GM11168 (cell line): Measurements from ENCODE around the gene PRR23E.

Experiments used
- in situ Hi-C: fragments of 300-500 bp; cut with MboI; formaldehyde crosslinking; loops from one replicate; pipeline ENCODE4 v1.12.0; 2022; ENCODE audit warnings: low sequenced_read_pairs; ENCODE audit not compliant: unreplicated experiment

PRR23E gene

DNA sequence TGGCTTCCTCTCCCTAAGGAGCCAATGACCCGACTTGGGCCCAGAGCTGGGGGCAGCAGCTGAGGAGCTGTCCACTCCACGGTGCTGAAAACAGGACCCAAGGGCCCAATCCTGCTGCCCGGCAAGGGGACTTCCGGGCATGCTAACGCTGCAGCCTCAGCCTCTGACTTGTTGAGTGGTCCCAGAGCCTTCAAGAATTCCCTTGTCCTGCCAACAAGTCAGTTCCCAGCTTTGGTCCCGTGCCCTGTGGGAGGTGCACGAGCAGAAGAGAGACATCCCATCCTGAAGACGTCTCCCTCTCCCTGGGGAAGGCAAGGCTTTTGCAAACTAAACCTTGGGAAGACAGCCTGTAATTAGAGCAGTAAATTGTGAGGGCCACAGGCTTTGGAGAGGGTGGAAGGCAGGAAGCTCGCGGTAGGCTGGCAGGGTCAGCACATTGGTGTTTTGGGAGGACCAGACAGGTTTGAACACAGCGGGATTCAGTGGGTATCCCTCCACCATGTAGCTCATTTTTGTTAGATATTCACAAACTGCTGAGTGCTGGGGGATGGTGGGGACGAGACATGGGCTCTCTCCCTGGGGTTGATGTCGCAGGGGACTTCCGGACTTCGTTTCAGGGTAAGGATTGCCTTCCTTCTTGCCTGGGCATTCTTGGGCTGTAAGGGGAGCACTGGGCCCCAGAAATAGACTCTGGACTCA lies 29.8 kb upstream of the PRR23E start:
- in situ Hi-C loops = no loop called here

DNA sequence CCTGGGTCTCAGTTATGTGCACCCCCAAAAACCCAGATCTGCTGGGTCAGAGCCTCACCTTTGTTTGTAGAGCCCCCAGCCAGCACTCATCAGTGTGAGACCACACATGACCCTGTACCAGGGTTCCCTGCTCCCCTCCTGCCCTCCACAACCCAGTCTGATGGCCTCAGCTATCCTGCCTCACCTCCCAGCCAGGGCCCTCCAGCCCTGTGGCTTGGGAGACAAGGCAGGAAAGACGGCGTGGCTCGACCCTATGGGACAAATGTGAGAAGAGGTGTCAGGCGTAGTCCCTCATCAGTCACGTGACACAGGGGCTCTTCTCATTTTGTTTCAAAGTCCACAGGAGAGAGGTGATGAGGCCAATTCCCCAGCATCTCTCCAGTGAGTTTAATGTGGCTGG lies 28.3 kb upstream of the PRR23E start:
- in situ Hi-C loops = no loop called here

DNA sequence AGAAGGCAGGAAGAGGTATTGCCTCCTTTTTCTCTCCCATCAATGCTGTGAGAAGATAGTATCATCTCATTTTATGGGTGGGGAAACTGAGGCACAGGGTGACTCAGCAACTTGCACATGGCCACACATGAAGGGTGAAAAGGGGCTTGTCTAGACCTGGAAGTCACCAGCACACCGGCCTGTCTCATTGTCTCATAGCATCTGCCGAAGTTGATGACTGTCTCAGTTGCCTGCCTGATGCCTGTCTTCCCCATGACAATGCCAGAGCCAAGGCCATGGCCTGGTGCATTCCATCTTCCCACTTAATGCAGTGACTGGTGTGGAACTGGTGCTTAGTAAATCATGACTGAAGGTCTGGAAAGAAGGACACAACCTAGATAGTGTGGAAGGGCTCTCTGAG lies 27.9 kb upstream of the PRR23E start:
- in situ Hi-C loops = no loop called here

DNA sequence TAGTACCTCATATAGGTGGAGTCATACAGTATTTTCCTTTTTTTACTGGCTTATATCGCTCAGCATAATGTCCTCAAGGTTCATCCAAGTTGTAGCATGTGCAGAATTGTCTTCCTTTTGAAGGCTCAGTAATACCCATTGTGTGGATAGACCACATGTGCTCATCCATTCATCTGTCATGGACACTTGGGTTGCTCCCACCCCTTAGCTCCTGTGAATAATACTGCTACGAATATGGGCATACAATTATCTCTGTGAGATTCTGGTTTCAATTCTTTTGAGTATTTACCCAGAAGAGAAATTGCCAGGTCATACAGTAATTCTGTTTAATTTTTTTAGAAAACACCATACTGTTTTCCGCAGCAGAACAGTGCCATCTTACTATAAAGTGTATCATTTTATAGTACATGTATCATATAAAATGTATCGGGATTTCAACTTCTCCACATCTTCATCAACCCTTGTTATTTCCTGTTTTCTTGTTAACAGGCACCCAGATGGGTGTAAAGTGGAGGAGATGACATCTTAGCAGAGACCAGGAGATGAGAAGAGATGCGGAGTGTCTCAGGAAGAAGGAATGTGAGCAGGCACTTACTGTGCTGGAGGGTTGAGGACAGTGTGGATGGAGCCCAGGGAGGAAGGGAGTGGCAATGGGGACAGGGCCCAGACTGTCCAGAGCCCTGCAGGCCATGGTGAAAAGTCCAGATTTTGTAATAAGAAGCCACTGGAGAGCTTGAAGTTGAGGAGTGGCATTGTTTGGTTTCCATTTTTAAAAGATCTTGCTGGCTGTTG lies 27.0 kb upstream of the PRR23E start:
- in situ Hi-C loops = no loop called here

DNA sequence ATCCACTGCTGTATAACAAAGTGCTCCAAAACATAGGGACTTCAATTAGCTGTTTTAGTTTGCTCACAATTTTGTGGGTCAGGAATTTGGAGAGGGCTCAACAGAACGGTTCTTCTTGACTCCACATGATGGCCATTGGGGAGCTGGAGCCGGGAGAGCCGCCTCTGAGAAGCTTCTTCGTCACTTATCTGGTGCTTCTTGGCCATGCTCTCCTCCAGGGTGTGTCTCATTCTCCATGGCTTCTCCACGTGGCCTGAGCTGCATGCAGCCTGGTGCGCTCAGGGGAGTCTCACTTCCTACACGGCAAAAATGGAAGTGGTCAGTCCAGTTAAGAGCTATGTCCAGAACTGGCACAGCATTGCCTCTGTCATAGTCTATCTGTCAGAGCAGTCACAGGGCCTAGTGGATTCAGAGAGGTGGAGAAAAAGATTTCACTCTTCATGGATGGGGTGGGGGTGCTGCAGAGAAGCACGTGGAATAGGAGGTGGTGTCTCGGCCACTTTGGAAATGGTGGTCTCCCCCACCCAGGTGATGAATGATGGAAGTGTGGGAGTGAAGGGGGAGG lies 26.3 kb upstream of the PRR23E start:
- in situ Hi-C loops = no loop called here

DNA sequence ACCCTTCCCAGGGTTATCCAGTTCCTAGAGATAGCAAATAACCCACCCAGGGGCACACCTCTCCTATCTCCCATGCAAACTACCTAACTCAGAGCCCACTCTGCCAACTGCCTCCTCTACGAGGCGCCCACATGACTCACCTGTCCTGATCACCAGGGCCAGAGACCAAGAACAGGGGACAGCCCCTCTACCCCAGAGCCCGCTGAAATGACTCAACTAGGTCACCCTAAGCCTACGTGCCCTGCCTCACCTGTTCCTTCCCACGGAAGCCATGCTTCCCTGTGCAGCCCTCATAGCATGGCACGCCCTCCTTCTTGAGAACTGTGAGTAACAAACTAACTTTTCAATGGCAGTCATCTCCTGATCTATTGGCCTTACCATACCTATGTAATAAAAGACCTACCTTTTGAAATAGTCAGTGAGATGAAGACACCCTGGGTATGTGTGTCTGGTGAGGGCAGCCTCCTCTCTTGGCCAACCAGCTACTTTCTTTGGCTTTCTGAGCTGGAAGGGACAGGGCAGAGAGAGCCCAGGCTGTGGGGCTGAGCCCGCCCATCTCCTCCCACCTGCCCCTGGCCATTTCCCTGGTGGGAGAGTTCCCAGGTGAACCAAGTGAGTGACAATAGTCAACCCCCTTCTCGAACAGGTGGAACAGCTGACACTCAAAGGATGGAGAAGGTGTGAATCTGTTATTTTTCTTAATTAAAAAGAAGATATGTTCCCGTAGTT lies 25.5 kb upstream of the PRR23E start:
- in situ Hi-C loops = no loop called here

DNA sequence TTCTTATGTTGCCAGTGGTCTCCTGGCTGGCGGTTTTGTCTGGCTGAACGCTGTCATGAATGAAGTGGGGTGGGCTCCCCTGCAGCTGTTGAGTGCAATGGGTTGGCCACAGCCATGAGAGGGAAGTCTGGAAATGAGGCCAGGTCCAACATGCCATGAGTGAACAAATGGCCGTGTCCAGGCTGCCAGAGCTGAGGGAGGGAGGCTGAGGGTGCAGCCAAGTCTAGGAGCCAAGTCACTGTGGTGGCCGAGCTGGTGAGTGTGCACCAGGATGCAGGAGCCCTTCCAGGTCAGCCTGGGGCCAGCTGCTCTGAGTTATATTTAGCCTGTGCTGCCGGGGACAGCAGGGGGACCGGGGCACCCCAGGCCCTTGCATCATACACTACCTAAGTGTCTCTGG lies 24.7 kb upstream of the PRR23E start:
- in situ Hi-C loops = no loop called here

DNA sequence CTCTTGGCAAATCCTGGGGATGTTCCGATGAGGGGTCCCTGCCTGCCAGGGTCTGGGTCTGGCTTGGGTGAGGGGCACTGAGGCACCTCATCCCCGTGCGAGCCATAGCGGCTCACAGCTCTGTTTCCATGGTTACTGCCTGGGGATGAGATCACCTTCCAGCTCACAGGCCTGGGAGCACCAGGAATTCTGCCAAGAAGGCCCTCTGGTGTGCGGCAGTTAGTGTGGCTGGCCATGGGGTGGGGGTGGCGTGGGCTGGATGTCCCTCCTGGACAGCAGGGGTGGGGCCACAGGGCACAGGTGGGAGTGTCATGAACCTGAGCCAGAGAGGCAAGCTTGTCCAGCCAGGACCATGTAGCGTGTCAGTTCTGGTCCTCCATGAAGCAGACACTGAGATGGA lies 22.1 kb upstream of the PRR23E start:
- in situ Hi-C loops = no loop called here

DNA sequence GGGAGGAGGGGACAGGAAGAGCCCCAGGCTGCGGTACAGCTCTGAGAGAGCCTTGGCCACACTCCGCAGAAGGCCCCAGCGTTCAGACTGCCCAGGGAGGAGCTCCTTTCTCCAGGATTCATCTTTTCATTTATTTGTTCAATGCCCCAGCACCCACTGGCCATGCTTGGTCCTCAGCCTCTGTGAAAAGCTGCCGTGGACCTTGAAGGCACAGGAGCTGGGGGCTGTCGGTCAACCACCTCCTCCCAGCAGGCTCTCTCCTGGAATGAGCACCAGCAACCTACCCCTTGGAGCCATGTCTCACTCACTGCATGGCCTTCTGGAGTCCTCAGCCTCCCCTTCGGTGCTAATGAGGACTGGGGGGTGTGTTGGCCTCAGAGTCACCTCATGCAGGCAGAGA lies 21.6 kb upstream of the PRR23E start:
- in situ Hi-C loops = no loop called here

DNA sequence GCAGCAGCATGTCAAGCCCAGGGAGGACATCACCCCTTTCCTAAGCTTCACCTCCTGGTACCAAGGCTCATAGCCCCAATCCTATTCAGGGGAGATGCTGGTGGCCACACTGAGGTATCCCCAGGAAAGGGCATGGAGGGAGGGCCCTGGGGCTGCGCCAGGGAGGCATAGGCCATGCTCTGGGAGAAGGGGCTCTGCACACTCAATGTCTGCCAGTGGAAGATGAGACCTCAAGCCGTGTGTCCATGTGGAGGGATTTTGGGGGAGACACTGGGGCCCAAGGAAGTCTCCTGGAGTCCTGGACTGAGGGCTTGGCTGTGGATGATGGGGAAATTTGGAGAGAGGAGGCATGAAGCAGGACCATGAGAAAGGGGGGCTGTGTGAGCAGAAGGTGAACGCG lies 21.2 kb upstream of the PRR23E start:
- in situ Hi-C loops = no loop called here

DNA sequence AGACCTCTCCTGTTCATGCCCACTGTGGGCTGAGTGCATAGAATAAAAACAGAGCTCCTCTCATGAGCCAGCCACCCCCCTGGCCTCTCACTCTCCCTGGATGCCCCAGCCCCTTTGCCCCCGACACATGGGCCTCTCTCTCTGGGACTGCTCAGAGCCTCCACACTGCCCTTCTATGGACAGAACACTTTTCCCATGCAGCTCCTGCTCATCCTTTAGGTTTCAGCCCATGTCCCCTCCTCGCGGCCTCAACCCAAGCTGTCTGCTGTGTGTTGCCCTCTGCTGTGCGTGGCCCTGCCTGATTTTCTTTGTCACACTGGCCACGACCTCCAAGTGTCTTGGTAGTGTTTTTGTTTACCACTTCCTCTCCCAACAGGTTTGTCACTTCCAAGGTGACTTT lies 20.7 kb upstream of the PRR23E start:
- in situ Hi-C loops = no loop called here

DNA sequence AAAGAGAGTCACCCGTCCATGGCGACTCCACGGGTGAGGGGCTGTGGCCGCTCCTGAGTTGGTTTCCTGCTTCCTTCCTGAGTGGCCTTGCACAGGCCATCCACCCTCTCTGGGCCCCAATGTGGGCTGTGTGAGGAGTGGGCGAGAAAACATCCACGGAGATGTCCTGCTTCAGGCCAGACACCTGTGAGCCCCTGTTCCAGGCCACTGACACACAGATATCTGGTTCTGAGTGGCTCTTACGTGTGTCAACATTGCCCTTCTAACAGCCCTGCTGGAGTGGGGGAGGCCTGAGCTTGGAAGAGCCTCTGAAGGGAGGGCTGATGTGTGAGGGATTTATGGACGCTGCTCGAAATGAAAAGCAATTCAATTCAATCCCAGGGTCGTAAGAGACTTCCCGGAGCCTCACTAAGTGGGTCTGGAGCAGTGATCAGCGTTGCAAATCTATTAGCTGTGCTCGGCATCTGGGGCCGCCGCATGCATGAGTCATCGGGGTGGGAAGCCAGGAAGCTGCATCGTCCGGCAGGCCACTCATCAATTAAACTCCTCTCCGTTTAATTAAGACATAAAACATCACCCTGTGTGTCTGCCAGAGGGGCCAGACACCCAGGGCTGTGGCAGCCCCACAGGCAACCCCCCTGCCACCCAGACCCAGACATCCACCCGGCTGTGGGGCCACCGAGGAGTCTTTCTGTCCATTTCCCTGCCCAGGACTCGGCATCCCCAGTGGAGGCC lies 20.0 kb upstream of the PRR23E start:
- in situ Hi-C loops = no loop called here

DNA sequence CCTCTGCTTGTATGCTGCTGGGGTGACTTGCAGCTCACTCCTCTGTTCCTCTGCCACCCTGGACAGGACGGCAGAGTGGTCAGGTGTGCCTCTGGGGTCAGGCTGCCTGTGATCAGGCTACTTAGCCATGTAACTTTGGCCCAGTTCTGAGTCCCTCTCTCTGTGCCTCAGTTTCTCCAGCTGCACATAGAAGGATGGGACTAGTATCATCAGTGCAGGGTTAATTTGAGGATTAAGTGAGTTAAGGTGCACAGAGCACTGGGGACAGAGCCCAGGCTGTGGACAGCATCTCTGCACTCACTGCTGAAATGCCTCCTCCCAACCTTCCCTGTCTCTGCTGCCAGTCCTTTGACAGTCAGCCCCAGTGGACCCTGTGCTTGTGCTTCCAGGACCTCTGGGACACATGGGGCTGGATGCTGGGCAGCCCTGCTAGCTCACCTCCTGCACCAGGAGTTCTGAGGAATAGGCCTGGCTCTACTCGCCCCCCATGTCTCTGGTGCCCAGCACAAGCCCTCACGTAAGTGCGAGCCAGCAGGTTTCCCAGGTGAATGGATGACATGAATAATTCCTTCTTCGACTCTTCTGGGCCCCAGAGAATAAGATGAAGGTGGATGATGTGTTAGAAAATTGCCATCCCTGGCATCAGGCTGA lies 19.3 kb upstream of the PRR23E start:
- in situ Hi-C loops = no loop called here

DNA sequence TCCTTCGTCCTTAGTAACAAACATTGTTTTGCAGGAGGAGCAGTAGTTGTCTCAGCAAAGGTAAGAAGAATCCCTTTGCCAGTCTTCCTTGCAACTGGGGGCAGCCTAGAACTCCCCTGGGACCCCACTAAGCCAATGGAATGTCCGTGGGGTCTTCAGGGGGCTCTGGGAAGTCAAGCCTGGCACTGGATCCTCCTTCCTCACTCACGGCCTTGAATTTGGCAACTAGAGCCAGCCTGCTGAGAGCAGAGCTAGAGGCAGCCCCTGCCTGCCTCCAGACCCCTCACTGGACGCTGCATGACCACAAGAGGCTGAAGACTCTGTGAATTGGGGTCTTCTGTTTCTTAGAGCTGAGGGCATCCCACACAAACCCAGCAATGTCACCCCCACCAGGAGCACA lies 18.6 kb upstream of the PRR23E start:
- in situ Hi-C loops = no loop called here

DNA sequence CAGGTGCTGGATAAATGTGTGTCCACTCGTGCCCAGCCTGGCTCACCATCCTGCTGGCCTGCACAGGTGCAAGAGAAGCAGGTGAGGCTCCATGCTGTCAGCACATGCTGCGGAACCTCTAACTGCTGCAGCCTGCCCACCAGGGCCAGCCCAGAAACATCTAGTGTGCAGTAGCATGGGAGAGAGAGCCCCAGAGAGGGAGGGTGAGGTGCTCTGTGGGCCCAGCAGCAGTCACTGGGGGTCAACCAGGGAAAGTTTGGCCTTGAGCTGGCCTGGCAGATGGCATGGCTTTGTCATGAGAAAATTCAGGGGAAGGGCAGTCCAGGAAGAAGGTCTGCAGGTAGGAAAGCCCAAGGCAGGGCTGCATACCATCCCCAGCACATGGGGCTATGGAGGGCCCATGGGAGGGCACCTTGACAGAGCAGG lies 18.2 kb upstream of the PRR23E start:
- in situ Hi-C loops = no loop called here

DNA sequence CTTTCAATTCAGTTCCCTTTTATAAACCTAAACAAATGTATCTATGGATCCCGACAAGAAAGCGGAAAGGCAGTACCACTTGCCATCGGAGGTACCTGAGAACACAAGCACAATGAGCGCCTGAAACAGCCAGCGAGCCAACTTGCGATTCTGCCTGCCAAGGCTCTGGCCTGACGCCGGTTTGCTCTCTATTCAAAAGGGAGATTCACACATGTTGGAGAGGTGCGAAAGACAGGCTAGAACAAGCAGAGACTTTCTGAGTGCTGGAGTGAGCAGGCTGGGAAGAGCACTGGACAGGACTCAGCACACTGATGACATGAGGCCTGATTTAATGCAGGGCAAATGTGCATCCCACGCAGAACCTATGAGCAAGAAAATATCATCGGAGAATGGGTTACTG lies 17.7 kb upstream of the PRR23E start:
- in situ Hi-C loops = no loop called here

DNA sequence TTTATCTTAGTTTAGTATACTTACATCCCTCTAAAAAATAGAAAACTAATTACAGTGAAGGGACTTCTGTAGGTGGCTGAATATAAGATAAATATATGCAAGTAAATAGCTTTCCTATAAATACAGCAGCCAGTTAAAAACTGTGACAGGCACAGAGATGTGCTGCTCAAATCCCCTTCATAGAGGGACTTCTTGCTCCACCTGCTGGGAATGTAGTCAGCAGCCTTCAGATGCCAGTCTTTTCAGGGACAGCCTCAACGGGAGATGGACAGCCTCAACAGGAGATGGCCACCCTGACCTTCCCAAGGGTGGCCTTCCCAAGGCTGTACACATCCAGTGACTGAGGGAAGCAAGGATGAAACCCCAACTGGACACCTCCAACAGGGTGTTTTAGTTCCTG lies 15.7 kb upstream of the PRR23E start:
- in situ Hi-C loops = no loop called here

DNA sequence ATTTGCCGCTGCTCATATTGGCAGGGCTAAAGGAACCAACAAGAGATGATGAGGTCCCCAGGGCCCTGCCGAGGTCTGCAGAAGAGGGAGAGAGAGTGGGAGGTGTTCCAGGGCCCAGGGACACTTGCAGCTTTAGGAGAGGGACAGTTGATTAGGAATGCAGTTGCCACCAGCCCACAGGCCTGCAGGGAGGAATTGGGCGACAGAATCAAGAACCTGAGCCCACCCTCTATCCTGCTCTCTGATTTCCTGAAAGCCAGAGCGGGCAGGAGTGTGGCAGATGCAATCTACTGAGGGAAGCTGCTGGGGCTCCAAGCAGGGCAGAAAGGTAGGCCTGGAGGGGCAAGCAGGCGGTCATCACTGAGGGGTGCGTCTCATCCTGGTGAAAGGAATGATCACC lies 12.1 kb upstream of the PRR23E start:
- in situ Hi-C loops = no loop called here

DNA sequence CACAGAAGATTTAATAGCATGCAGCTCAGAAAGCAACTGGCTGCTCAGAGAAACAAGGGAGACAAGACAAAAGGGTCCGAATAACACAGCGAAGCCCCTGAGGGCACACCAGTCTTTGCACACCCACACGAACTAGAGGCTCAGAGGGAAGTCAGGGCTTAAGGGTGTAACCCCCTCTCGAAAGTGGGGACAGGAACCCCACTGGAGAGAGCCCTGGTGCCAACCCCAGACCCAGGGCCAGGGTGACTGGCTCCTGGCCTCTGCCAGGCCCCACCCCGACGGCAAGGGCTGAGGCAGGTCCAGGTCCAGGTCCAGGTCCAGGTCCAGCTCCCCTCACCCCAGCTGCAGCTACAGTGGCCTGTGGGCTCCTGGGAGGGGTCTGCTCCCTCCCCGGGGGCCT lies 10.5 kb upstream of the PRR23E start:
- in situ Hi-C loops = no loop called here
